NCI-H2171 (cell line): Measurements from ENCODE around the gene CDC42BPA.
"Not testable (repeated sequence)": the region's sequence is repeated elsewhere in the genome, so short reads cannot be mapped to it uniquely, and the experiment has no call there.

ENCODE experiments used
- DNase-seq: peaks from one replicate; lab custom pipeline; 2025; lab: John Stamatoyannopoulos, UW

The CDC42BPA gene

DNA sequence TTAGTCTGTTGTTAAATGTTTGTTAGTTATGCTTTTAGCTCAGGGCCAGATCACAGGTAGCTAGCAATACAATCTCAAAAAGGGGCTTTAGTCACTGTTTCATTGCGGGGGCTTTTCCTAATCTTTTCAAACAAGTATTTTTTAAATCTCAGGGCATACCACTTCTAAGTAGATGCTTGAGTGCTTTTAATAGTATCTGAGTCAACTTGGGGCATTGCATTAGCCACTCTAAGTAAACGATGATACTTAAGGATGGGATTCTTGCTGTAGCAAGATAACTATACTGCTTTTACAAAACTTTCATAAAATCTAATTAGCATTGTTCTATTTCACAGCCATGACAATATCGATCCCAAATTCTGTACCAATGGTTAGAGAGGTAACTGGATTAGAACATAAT is 11.6 kb downstream of the CDC42BPA start:
- no peak for DNase-seq

DNA sequence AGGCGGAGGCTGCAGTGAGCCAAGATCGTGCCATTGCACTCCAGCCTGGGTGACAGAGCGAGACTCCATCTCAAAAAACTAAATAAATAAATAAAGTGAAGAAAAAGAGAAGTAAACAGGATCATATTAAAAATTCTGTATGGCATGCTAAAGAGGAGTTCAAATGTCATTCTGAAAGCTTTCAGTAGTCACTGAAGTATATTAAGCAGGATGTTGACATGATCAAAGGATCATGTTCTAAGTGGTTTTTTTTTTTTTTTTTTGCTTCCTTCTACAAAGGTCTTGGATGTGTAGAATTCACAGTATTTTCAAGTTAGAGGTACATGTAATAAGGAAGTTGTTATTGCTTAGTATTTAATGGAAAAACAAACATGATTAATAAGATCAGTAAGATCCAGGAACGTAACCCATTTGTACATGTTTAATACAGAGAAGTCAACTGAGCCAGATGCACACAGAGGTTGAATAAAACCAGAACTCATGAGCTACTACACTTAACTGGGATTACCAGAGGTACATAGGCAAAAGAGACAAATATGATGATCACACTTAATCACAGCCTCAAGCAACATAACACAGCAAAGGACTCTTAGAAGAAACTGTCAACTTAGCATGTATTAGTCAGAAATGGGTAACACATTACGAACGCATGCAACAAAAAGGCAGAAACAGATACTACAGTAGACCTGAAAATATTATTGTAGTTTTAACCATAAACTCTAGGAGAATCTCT is 12.2 kb downstream of the CDC42BPA start:
- DNase-seq = no peak

DNA sequence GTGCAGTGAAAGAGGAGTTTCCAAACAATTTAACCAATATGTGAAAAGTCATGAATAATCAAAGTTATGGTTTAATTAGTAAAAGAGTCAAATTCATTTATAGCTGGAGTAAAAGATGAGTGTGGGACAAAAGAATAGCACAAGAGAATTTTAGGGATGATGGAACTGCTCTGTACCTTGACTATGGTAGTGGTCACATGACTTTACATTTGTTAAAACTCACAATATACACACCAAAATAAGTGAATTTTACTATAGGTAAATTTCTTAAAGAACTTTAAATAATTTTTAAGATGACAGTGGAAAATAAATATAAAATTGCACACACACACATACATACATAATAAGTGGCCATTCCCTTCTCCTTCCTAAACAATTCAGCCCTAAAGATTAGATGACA is 13.6 kb downstream of the CDC42BPA start:
- no peak for DNase-seq

DNA sequence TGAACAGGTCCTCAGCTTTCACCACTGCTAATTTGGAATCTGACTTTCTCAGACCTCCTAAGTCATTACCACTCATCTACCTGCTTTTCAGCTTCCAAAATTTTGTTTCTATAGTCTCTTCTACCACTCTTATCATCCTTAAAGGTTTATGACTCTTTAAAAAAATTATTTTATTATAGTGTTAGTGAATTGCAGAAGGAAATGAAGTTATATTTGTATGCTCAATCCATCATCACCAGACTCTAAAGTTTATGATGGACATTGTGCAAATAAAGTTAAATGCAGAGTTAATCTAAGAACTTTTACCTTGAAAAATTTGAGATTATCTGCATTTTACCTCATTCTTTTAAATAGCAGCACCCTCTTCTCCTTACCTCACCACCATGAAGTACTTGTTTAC is 14.6 kb downstream of the CDC42BPA start:
- no peak for DNase-seq

DNA sequence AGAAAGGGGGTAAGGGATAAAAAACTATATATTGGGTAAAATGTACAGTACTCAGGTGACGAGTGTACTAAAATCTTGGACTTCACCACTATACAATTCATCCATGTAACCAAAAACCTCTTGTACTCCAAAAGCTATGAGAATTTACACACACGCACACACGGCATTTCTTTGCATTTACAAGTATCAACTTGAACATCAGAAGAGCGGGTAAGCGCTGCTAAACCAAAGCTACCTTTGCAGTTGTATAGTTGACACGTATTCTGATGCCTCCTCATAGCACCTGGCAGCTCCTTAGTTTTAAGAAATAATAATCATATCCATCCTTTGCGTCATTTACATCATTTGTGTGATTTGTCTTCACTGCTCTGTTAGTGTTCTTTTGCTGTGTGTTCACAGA is 17.6 kb downstream of the CDC42BPA start:
- DNase-seq = no peak

DNA sequence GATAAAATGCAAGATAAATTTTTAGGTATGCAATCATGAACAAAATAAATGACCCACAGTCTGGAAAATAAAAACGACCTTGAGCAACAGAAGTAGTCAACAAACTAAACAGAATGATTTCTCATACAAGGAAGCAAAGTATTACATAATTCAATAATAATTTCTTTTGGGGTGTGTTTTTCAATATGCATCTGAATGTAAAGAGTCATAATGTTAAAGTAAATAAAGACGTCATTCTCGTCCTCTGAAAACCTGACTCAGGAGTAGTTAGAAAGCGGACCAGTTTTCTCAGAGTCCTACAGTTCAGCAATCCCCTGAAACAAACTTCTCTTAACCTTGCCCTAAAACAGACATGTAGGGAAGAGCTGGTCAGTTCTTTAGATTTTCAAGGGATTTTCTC is 18.6 kb downstream of the CDC42BPA start:
- no peak for DNase-seq

DNA sequence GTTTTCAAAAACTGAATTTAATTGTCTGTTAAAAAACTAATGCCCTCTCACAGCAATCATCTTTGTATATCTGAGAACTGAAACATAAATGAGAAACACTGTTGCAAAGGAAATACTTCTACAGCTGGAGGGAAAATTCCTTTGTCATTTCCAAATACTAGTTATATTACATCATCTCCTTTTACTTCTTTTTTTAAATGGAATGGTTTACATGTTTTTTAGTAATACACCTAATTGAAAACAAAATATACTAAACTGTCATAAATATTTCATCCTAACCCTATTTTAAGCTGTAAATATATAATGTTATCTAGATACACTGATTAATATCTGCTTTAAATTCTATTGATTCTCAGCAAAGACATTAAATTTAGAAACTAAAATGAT is 19.1 kb downstream of the CDC42BPA start:
- DNase-seq = no peak

DNA sequence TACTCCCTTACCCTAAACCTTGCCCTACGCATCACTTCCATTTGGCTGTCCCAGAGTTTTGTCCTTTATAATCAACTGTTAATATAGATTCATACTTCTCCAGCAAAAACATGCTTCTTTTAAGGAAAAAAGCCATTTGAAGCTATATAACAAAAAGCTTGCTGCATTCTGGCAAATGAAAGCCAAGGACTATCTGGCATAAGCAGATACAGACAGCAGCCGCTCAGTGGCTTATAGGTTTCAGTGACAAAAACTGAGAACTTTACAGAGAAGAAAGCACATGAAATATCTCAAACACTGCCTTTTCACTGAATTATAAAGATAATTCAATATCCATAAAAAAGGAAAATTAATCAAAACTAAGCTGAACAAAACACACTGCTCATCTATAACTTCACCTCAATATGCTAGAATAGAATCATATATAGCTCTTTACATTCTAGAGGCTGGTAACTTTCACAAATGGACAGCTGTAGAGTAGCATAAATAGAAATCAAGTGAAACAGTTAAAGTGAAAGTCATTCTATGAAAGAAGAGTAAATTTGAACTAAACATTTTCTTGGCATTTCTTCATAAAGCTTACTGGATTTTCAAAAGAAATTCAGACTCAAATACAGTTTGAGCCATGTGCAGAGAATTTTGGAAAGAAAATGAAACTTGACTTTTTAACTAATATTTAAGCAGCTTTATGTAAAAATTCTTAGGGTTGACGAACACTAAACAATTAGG is 19.6 kb downstream of the CDC42BPA start:
- DNase-seq = no peak

DNA sequence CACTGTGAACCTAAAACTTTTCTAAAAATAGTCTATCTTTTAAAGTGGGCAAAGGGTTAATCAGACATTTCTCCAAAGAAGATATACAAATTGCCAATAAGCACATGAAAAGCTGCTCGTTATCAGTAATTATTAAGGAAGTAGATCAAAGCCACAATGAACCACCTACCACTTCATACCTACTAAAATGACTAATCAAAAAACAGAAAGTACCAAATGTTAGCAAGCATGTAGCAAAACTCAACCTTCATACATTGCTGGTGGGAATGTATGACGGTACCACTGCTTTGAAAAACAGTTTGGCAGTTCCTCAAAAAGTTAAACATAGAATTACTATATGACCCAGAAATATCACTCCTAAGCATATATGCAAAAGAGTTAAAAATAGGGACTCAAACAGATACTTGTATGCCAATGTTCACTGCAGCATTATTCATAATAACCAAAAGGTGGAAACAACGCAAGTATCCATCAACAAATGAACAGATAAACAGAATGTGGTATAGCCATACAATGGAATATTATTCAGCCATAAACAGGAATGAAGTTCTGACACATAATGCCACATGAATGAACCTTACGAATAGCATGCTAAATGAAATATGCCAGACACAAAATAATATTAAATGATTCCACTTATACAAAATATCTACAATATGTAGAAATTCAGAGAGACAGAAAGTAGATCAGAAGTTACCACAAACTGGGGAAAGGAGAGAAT is 21.1 kb downstream of the CDC42BPA start:
- no peak for DNase-seq

DNA sequence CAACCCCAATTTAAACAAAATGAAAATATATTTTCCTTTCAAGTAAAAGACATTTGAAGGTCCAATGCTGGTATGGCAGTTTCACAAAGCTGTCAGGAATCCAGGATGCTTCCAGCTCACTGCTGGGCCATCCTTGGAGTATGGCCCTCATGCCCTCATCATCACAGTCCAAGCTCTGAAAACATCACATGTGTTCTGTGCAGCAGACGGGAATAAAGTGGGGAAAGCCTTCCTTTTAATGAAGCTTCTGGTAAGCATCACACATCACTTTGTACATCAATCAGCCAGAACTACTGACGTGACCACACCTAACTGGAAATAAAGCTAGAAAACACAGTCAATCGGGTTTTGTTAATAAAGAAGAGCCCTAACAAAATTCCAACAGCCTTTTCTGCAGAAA is 22.7 kb downstream of the CDC42BPA start:
- DNase-seq = no peak

DNA sequence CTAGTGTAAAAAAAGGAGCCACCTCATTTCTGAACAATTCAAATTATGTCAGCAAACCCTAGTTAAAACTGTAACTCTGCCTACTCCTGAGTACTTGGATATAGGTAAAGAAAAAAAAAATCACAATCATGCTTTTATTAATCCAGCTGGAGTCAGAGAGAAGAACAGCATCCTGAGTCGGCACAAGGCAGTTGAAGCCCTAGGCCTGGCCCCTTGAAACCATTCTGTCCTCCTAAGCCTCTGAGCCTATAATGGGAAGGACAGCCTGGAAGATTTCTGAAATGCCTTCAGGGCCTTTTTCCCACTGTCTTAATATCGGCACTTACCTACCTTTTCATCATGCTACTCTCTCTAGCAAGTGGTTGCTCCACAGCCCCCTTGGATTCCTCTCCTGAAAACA is 32.5 kb downstream of the CDC42BPA start:
- no peak for DNase-seq

DNA sequence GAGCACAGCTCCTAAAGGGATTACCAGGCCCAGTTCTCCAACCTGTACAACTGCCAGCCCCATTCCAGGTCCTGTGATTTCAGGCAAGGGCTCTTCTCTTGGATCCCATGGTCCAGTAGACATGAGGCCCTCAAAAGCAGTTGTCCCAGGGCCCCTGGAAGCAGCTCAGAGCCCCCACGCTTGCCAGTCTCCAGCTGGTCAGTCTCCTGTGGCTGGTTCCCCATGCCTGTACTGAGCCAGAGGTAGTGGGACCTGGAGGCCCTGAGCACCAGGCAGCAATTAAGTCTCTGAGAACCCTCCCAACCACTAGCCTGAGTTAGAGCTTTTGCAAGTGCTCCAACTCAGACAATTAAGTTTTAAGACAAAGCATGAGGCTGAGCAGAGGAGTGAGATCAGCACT is 36.9 kb downstream of the CDC42BPA start:
- DNase-seq = no peak

DNA sequence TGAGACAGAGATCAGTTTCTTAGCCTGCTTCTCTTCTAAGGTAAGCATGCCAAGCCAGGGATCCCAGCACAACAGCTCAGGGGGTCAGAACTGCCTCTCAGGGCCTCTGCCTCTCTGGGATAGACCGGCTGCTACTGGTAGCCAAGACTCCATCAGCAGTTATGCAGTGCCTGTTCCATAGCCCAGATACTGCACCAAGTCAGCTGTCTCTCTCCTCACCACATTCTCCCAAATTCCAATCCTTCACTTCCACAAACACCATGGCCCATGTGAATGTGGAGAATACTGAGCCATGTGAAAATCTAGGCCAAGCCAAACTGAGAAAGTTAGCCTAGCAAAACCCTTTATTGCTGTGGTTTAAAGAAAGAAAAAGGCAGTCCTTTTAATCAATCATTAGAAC is 37.5 kb downstream of the CDC42BPA start:
- no peak for DNase-seq

DNA sequence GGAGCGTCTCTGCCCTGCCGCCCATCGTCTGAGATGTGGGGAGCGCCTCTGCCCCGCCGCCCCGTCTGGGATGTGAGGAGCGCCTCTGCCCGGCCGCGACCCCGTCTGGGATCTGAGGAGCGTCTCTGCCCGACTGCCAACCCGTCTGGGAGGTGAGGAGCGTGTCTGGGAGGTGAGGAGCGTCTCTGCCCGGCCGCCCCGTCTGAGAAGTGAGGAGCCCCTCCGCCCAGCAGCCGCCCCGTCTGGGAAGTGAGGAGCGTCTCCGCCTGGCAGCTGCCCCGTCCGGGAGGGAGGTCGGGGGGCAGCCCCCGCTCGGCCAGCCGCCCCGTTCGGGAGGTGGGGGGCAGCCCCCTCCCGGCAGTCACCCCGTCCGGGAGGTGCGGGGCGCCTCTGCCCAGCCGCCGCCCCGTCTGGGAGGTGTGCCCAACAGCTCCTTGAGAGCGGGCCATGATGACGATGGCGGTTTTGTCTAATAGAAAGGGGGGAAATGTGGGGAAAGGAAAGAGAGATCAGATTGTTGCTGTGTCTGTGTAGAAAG is 42.1 kb downstream of the CDC42BPA start:
- DNase-seq = not testable (repeated sequence)

DNA sequence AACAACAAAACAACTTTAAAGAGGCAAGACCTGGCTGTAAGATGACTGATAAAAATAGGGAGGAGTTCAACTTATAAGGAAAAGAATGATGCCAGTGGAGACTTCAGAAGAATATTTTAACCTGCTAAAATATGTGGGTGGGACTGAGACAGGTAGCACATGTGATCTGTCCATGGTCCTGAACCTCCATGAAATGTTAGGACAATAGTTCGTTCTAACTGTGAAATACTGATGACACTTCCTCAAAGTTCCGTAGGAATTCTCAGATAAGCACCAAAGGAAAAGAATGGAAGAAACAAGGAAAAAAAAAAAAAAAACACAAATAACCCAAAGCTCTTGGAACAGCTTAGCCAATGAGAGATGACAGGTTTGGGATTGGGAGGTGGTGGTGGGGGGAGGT is 44.7 kb downstream of the CDC42BPA start:
- no peak for DNase-seq

DNA sequence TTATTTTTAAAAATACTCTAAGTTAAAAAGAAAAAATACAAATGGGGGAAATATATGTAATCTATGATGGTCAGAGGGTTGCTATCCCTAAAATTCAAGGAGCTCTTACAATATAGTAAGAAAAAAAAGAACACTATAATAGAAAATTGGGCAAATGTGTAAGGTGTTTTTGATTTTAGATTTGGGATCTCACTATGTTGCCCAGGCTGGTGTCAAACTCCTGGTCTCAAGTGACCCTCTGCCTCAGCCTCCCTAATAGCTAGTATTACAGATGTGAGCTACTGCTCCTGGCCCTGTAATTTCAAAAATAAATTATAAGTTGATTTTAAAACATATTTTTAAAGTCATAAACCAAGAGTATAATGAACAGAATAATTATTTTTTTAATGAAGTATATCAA is 45.9 kb downstream of the CDC42BPA start:
- DNase-seq = no peak

DNA sequence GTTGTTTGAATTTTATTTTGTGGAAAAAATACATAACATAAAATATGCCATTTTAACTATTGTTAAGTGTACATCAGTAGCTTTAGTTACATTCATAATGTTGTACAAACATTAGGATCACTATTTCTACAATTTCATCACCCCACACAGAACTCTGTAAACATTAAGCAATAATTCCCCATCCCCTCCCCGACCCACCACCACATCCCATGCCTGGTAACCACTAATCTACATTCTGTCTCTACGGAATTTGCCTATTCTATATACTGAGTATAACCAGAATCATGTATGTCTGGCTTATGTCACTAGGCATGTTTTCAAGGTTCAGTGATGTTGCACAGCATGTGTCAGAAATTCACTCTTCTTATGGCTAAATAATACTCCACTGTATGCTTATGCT is 47.7 kb downstream of the CDC42BPA start:
- DNase-seq = no peak

DNA sequence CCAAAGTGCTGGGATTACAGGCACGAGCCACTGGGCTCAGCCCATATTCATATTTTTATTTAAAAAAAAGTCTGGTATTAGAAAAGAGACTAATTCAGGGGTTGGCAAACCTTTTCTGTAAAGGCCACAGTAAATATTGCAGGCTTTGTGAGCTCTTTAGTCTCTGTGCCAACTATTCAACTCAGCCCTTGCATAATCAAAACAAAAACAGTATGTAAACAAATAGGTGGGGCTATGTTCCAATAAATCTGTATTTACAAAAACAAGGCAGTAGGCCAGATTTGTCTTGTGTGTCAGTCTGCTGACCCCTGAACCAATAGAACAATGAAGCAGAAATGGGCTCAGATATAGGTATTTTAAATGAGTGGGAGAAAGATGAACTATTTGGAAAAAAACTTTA is 49.3 kb downstream of the CDC42BPA start:
- DNase-seq = no peak

DNA sequence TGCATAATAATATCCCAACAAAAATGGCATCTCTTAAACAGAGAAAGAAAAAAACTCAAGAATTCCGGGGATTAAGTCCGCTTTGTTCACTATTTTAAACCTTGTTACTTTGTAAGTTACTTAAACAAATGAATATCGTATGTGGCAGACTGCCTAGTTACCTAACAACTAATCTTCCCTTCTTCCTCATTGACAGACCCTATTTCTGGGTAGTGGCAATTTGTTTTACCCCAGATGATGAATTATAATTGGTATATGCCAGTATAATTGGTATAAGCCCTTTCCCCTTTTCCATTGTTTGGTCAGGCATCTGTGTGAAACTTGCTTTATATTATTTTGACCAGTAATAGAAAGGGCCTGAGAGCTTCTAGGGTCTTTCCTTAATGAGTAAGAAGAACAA is 52.4 kb downstream of the CDC42BPA start:
- DNase-seq = no peak

DNA sequence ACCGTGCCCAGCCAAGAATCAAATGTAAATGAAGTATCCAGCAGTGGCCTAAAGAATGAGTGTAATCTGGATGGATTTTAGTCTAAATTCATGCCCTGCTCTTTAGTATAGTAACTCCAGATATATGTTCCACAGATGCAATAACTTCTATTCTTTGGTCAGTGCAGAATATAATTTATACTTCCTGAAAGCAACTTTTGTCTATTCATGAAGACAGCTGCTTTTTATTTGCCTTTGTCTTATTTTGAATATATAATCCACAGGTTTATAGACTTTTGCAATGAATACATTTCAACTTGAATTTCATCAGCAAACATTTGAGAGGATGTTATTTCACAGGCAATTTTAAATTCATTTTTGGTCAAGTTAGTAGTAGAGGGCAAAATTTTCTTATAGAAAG is 54.4 kb downstream of the CDC42BPA start:
- no peak for DNase-seq

DNA sequence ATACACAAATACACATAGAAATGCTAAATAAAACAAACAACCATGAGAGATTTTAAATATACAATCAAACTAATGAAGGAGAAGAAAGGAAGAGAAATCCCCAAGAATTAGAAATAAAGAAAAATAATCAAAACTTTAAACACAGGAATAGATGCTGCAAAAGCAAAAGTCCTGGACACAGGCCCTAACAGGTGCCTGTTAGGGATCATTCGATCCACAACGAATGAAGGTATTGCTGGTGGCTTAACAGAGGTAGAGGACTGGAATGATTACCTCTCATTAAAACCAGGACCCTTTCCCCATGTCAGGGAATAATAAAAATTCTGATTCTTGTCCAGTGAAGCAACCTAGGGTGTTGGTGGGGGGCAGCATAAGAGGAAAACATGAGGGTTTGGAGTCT is 56.8 kb downstream of the CDC42BPA start:
- no peak for DNase-seq

DNA sequence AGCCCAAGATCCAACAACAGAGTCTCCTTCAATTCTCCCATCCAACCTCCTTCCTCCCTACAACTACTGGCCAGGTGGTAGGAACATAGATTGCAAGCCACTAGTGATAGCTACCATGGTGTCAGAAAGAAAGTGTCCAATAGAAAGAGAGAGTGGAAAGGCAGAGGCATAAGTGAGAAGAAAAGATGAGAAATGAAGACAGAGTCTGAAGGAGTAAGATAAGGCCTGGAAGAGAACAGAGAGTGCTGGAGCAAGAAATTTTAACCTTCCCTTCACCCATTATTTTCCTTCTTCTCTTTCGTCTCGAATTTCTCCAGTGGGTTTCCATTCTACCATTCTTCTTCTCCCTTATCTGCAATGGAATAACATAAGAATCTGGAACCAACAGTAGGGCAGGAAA is 57.9 kb downstream of the CDC42BPA start:
- no peak for DNase-seq

DNA sequence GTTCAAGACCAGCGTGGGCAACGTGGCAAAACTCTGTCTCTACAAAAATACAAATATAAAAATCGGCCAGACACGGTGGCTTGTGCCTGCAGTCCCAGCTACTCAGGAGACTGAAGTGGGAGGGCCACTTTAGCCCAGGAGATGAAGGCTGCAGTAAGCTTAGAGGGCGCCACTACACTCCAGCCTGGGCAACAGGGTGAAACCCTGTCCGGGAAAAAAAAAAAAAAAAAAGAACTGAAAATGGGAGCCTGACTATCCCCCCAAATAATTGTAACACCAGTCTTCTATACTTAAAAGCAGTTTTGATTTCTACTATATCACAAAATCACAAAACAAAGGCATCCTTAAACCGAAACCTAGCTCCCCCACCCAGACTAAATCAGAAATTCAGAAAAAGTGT is 60.3 kb downstream of the CDC42BPA start:
- DNase-seq = no peak
